Trophoblast cell (in vitro differentiated cells and primary cell): ENCODE data around the gene HIF1AN.

Source experiments
- DNase-seq, 2 donors: peaks; one replicate each; pipeline ENCODE4 v3.0.0-alpha.2; 2016
- H2AFZ ChIP-seq: 2 replicates; pipeline ENCODE4 v1.6.1; 2013; ENCODE audit warnings: low read length, moderate library complexity, mild to moderate bottlenecking; ENCODE audit not compliant: insufficient read depth, poor library complexity
- H2AK5ac ChIP-seq: 2 replicates; pipeline ENCODE4 v1.6.1; 2013; ENCODE audit warnings: mild to moderate bottlenecking, low read length
- H2BK120ac ChIP-seq: 2 replicates; pipeline ENCODE4 v1.6.1; 2013; ENCODE audit warnings: low read length, mild to moderate bottlenecking, moderate library complexity; ENCODE audit not compliant: insufficient read depth, poor library complexity
- H2BK12ac ChIP-seq: 2 replicates; pipeline ENCODE4 v1.6.1; 2013; ENCODE audit warnings: mild to moderate bottlenecking, low read length, moderate library complexity
- H2BK5ac ChIP-seq: 2 replicates; pipeline ENCODE4 v1.6.1; 2013; ENCODE audit warnings: low read length, low read depth, moderate library complexity, mild to moderate bottlenecking; ENCODE audit not compliant: poor library complexity
- H3K14ac ChIP-seq: 2 replicates; pipeline ENCODE4 v1.6.1; 2013; ENCODE audit warnings: mild to moderate bottlenecking, low read length
- H3K18ac ChIP-seq: 2 replicates; pipeline ENCODE4 v1.6.1; 2013; ENCODE audit warnings: mild to moderate bottlenecking, low read length
- H3K23ac ChIP-seq: 2 replicates; pipeline ENCODE4 v1.6.1; 2013; ENCODE audit warnings: low read length
- H3K27ac ChIP-seq: 2 replicates; pipeline ENCODE4 v1.5.1; 2013; ENCODE audit warnings: low read depth, mild to moderate bottlenecking, inconsistent platforms, low read length, moderate library complexity
- H3K27me3 ChIP-seq: 2 replicates; pipeline ENCODE4 v1.6.1; 2013; ENCODE audit warnings: inconsistent platforms, mild to moderate bottlenecking, low read length, moderate library complexity; ENCODE audit not compliant: insufficient read depth
- H3K36me3 ChIP-seq, 2 experiments: 1 replicate in 1 of 2; 2 replicates in 1 of 2; pipeline ENCODE4 v1.6.1; 2013; ENCODE audit warnings: low read length in 2 of 2, mild to moderate bottlenecking in 2 of 2, moderate library complexity in 1 of 2; ENCODE audit not compliant: insufficient read depth in 2 of 2, control insufficient read depth in 1 of 2
- H3K4ac ChIP-seq: 2 replicates; pipeline ENCODE4 v1.6.1; 2013; ENCODE audit warnings: low read depth, mild to moderate bottlenecking, low read length, moderate library complexity
- H3K4me1 ChIP-seq, 2 experiments: 1 replicate in 1 of 2; 2 replicates in 1 of 2; pipeline ENCODE4 v1.6.1; 2013; ENCODE audit warnings: low read length in 2 of 2, mild to moderate bottlenecking in 2 of 2, moderate library complexity in 1 of 2; ENCODE audit not compliant: insufficient read depth in 2 of 2, control insufficient read depth in 1 of 2
- H3K4me2 ChIP-seq: 2 replicates; pipeline ENCODE4 v1.6.1; 2013; ENCODE audit warnings: inconsistent platforms, mild to moderate bottlenecking, low read length, moderate library complexity
- H3K4me3 ChIP-seq: 2 replicates; pipeline ENCODE4 v1.5.1; 2013; ENCODE audit warnings: mild to moderate bottlenecking, low read depth, low read length, inconsistent platforms
- H3K79me1 ChIP-seq: one replicate; pipeline ENCODE4 v1.6.1; 2013; ENCODE audit warnings: low read length
- H3K79me2 ChIP-seq: 2 replicates; pipeline ENCODE4 v1.6.1; 2013; ENCODE audit warnings: low read length, mild to moderate bottlenecking; ENCODE audit not compliant: control insufficient read depth, insufficient read depth, poor library complexity
- H3K9ac ChIP-seq: 2 replicates; pipeline ENCODE4 v1.6.1; 2013; ENCODE audit warnings: mild to moderate bottlenecking, low read length
- H3K9me3 ChIP-seq: 2 replicates; pipeline ENCODE4 v1.6.1; 2013; ENCODE audit warnings: low read depth, mild to moderate bottlenecking, control low read depth, inconsistent platforms, low read length; ENCODE audit not compliant: insufficient read depth
- H4K12ac ChIP-seq: 2 replicates; pipeline ENCODE4 v1.6.1; 2013; ENCODE audit warnings: low read depth, mild to moderate bottlenecking, low read length, moderate library complexity
- H4K8ac ChIP-seq: 2 replicates; pipeline ENCODE4 v1.6.1; 2013; ENCODE audit warnings: low read depth, mild to moderate bottlenecking, low read length, moderate library complexity
- H4K91ac ChIP-seq: one replicate; pipeline ENCODE4 v1.6.1; 2013; ENCODE audit warnings: low read depth, mild to moderate bottlenecking, low read length, moderate library complexity
- WGBS: extraction: QIAGEN DNeasy Blood & Tissue Kit; methylation state at CpG from one replicate; pipeline ENCODE4 v1.1.7; 2013; ENCODE audit warnings: missing lambda C conversion rate; ENCODE audit not compliant: insufficient read length, insufficient coverage; ENCODE audit errors: extremely low coverage; 5-methylcytosine and 5-hydroxymethylcytosine counted together

HIF1AN gene

DNA sequence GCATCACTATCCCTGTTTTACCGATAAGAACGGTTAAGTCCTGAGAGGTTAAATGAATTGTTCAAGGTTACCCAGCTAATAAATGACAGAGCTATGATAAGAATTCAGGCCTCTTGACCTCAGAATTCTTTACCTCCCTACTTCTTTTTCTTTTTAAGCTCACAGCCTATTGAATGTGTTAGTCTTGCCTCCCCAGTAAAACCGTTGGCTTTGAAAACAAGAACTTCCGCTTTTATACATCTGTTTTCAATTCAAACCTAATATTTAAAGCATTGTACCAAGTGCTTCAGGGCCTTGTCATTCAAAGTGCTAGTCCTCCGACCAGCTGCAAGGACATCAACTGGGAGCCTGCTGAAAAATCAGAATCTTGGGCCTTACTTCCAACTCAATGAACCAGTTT is 31.6 kb upstream of the HIF1AN start:
- H3K9ac ChIP-seq = no peak overlapping the region
- H3K14ac ChIP-seq = no peak overlapping the region
- no CpG with 5 or more reads among the region's 5 CpGs for WGBS
- H3K36me3 ChIP-seq = peaks cover 0 to 6% of the 10 kb centered on the region in 2 experiments
- no peaks in the 10 kb centered on the region for H3K9me3 ChIP-seq
- no peak overlapping the region for H2BK120ac ChIP-seq
- H3K4me2 ChIP-seq = no peak overlapping the region
- DNase-seq = no peak
- no peak overlapping the region for H2BK12ac ChIP-seq
- H4K12ac ChIP-seq = no peak overlapping the region
- peaks cover 20 to 21% of the 10 kb centered on the region in 2 experiments for H3K4me1 ChIP-seq
- no peak overlapping the region for H2BK5ac ChIP-seq
- H3K23ac ChIP-seq = no peak overlapping the region
- no peak overlapping the region for H3K27ac ChIP-seq
- no peak overlapping the region for H2AFZ ChIP-seq
- H3K79me2 ChIP-seq = no peaks in the 10 kb centered on the region
- H4K91ac ChIP-seq = no peak overlapping the region
- H3K79me1 ChIP-seq = peaks cover 6% of the 10 kb centered on the region
- H2AK5ac ChIP-seq = no peak overlapping the region
- no peak overlapping the region for H4K8ac ChIP-seq
- no peak overlapping the region for H3K4me3 ChIP-seq
- H3K4ac ChIP-seq = no peak overlapping the region
- no peaks in the 10 kb centered on the region for H3K27me3 ChIP-seq
- H3K18ac ChIP-seq = no peak overlapping the region

DNA sequence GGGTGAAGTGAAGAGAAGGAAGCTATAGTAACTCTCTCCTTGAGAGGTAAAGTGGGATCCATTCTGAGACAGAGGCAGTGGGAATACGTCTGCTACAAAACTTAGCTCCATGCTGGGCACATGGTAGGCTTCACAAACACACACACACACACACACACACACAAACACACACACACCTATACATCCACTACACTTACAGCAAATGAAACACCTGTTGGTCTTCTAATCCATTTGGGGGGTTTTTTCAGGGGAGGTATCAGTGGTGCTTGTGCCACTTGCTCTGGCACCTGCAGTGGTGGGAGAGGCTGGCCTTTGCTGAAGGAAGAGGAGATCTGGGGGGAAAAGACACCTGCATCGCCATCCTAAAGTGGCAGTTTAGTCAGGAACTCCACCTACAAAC is 30.6 kb upstream of the HIF1AN start:
- H3K4me3 ChIP-seq = no peak overlapping the region
- H2BK5ac ChIP-seq = no peak overlapping the region
- H3K9me3 ChIP-seq = no peaks in the 10 kb centered on the region
- no peak overlapping the region for H2BK12ac ChIP-seq
- no peak overlapping the region for H3K23ac ChIP-seq
- no peak overlapping the region for H3K4ac ChIP-seq
- H3K36me3 ChIP-seq = peaks cover 0 to 6% of the 10 kb centered on the region in 2 experiments
- H3K79me2 ChIP-seq = no peaks in the 10 kb centered on the region
- no peaks in the 10 kb centered on the region for H3K27me3 ChIP-seq
- no peak for DNase-seq
- H3K18ac ChIP-seq = no peak overlapping the region
- H2BK120ac ChIP-seq = no peak overlapping the region
- H3K27ac ChIP-seq = no peak overlapping the region
- no CpG with 5 or more reads among the region's 2 CpGs for WGBS
- H2AK5ac ChIP-seq = no peak overlapping the region
- peaks cover 6% of the 10 kb centered on the region for H3K79me1 ChIP-seq
- H3K4me2 ChIP-seq = no peak overlapping the region
- no peak overlapping the region for H4K91ac ChIP-seq
- H2AFZ ChIP-seq = no peak overlapping the region
- no peak overlapping the region for H3K9ac ChIP-seq
- H3K4me1 ChIP-seq = peaks cover 20 to 21% of the 10 kb centered on the region in 2 experiments
- H4K12ac ChIP-seq = no peak overlapping the region
- H4K8ac ChIP-seq = no peak overlapping the region
- no peak overlapping the region for H3K14ac ChIP-seq

DNA sequence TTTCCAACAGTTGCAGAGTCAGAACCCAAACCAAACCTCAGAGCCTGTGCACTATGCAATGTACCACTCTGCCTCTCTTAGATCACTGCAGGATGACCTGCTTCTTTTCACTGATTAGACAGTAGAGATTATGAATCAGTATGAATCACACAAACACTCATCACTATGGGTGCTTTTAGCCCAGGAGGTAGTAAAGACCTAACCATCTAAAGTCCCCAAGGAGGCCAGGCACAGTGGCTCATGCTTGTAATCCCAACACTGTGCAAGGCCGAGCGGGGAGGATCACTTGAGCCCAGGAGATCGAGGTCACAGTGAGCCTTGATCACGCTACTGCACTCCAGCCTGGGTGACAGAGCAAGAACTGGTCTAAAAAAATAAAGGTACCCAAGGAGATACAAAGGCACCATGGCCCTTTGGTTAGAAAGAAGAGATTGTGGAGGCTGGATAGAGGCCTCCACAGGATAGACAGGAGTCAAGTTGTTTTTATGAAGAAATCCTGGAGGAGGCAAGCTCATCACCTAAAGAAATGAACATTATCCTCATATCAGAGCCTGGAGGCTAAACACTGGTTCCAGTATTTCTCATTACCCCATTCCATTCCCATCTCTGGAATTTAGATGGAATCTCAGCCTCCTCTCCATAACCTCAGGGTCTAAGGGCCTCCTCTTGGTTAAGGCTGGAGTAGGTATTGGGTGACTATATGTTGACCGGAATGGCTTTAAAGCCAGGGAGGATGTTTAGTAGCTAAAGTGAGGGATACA is 29.0 kb upstream of the HIF1AN start:
- Histone ChIP-seq H2BK5ac (peak overlapping the region; percentile 76), H4K91ac (peak overlapping the region; percentile 84), H2AK5ac (peak overlapping the region; percentile 18), H3K4me2 (peak overlapping the region; percentile 11), H3K9ac (no peak overlapping the region), H4K12ac (no peak overlapping the region), H3K4me3 (no peak overlapping the region), H3K18ac (peak overlapping the region; percentile 71), H2BK120ac (peak overlapping the region; percentile 70), H3K9me3 (no peaks in the 10 kb centered on the region), H2BK12ac (no peak overlapping the region), H3K36me3 (peaks cover 0 to 6% of the 10 kb centered on the region in 2 experiments), H3K4me1 (peaks cover 24% of the 10 kb centered on the region in 2 experiments), H3K27me3 (no peaks in the 10 kb centered on the region), H3K79me2 (no peaks in the 10 kb centered on the region), H2AFZ (no peak overlapping the region), H3K14ac (peak overlapping the region; percentile 82), H4K8ac (peak overlapping the region; percentile 30), H3K23ac (no peak overlapping the region), H3K79me1 (peaks cover 6% of the 10 kb centered on the region), H3K27ac (peak overlapping the region; percentile 90), H3K4ac (peak overlapping the region; percentile 19)
- no CpG with 5 or more reads among the region's 5 CpGs for WGBS
- DNase-seq = peak; percentile 67 to 95

DNA sequence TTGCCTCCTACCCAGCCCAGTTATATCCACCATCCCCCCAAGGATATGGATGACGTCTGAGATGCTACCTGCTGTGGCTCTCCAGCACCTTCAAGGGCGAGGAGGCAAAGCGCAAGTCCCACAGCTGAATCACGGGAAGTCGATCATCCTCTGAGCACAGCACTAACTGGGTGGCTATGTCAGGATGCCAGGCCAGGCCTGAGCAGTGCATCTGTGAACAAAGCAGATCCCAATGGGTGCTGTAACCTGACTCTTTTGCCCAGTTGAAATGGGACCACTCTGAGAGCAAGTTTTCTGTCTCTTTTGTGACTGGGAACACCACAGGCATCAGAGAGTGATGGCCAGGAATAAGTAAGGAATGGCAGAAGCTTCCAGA is 28.4 kb upstream of the HIF1AN start:
- Histone ChIP-seq H3K4me2 (peak overlapping the region; percentile 11), H3K4me3 (no peak overlapping the region), H4K8ac (peak overlapping the region; percentile 30), H3K9me3 (no peaks in the 10 kb centered on the region), H3K4me1 (peaks cover 24% of the 10 kb centered on the region in 2 experiments), H3K18ac (peak overlapping the region; percentile 71), H3K27me3 (no peaks in the 10 kb centered on the region), H3K14ac (peak overlapping the region; percentile 82), H3K9ac (no peak overlapping the region), H4K91ac (peak overlapping the region; percentile 84), H3K79me2 (no peaks in the 10 kb centered on the region), H3K27ac (peak overlapping the region; percentile 90), H3K79me1 (peaks cover 6% of the 10 kb centered on the region), H2AK5ac (peak overlapping the region; percentile 18), H3K4ac (peak overlapping the region; percentile 19), H3K36me3 (peaks cover 0 to 6% of the 10 kb centered on the region in 2 experiments), H4K12ac (peak overlapping the region; percentile 13), H2AFZ (no peak overlapping the region), H3K23ac (no peak overlapping the region), H2BK120ac (peak overlapping the region; percentile 70), H2BK5ac (peak overlapping the region; percentile 76), H2BK12ac (peak overlapping the region; percentile 85)
- DNase-seq = no peak
- no CpG with 5 or more reads among the region's 5 CpGs for WGBS
